ENCODE data around the gene PAOX. TPM values are rescaled to one million over a fixed set of nuclear protein-coding genes. Genes with fewer than 3 reads are reported as not detected.
A peak's percentile ranks its signal among the peaks of the same experiment; 100 is the strongest.

The PAOX gene
- total and polyA plus RNA-seq, 2 of the 13 experiments (the other 11 are each of a cell fraction or from before 2014, with no cell fraction given), result 0.49 to 0.77 TPM

DNA sequence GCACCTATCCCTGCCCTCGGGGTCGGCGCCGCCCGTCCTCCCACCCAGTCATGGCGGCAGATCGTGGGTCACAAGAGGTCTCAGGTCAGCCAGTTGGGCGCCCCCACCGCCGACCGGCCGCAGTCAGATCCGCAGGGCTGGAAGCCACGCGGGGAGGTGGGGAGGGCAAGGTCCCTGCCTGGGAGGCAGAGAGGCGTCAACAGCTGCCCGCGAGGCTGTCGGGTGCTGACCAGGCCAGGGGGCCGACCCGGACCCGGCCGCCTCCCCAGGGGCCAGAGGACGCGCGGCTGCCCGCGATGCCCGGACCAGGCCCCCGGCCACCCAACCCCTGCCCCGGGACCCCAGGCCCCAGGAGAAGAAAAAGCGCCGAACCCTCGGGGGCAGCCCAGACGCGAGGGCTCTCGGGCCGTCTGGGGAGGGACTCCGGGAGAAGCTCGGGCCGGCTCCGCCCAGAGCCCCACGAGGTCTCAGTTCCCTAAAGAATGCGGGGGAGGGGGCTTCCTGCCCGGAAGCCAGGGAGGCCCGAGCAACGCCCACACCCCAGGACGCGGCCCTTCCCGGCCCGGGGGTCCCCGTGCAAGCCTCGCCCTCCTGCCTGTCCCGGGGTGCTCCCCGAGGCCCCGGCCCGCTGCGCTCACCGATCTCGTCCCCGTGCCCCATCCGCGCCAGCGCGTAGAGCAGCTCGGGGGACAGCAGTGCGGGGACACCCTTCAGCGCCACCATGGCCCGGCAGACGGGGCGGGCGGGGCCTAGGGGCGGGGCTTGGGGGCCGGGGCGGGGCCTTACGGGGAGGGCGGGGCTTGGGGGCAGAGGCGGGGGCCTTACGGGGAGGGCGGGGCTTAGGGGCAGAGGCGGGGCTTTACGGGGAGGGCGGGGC, 21.5 kb upstream of the PAOX start, which contains the start of gene FUOM (continued):
- TF ChIP-seq NFKB2 (CRISPR knock-in tag; IDR thresholded peaks at IDR 0.05; ENCODE audit: borderline replicate concordance) (peak; percentile 62; the same call in 1 of the 2 replicates), KLF6 (CRISPR knock-in tag; IDR thresholded peaks at IDR 0.05) (no peak), NFYB (CRISPR knock-in tag; IDR thresholded peaks at IDR 0.05) (no peak), SP1 (IDR thresholded peaks at IDR 0.05) (no peak), SP1 (CRISPR knock-in tag; IDR thresholded peaks at IDR 0.05) (peak; percentile 75), MEIS2 (CRISPR knock-in tag; IDR thresholded peaks at IDR 0.05) (no peak), ZNF598 (CRISPR knock-in tag; IDR thresholded peaks at IDR 0.05; ENCODE audit: borderline replicate concordance) (0 out of 2 replicates have a peak, but pooled peaks have one; percentile 25), ZNF674 (CRISPR knock-in tag; IDR thresholded peaks at IDR 0.05; ENCODE audit: low read depth) (0 out of 2 replicates have a peak, but pooled peaks have one; percentile 17), ZNF615 (CRISPR knock-in tag; IDR thresholded peaks at IDR 0.05; ENCODE audit: borderline replicate concordance) (no peak), ZNF781 (CRISPR knock-in tag; IDR thresholded peaks at IDR 0.05; ENCODE audit: borderline replicate concordance, not compliant biosample characterization) (no peak), POGK (CRISPR knock-in tag; conservative IDR thresholded peaks at IDR 0.05) (0 out of 2 replicates have a peak, but pooled peaks have one; percentile 36), KLF16 (CRISPR knock-in tag; IDR thresholded peaks at IDR 0.05) (peak in 1 of 2 experiments; percentile 55; a peak in 1 of 4 replicates), ZNF639 (CRISPR knock-in tag; conservative IDR thresholded peaks at IDR 0.05) (0 out of 2 replicates have a peak, but pooled peaks have one; percentile 34), DRAP1 (CRISPR knock-in tag; IDR thresholded peaks at IDR 0.05) (peak; percentile 43)
- TF ChIP-seq, protein P1, sequence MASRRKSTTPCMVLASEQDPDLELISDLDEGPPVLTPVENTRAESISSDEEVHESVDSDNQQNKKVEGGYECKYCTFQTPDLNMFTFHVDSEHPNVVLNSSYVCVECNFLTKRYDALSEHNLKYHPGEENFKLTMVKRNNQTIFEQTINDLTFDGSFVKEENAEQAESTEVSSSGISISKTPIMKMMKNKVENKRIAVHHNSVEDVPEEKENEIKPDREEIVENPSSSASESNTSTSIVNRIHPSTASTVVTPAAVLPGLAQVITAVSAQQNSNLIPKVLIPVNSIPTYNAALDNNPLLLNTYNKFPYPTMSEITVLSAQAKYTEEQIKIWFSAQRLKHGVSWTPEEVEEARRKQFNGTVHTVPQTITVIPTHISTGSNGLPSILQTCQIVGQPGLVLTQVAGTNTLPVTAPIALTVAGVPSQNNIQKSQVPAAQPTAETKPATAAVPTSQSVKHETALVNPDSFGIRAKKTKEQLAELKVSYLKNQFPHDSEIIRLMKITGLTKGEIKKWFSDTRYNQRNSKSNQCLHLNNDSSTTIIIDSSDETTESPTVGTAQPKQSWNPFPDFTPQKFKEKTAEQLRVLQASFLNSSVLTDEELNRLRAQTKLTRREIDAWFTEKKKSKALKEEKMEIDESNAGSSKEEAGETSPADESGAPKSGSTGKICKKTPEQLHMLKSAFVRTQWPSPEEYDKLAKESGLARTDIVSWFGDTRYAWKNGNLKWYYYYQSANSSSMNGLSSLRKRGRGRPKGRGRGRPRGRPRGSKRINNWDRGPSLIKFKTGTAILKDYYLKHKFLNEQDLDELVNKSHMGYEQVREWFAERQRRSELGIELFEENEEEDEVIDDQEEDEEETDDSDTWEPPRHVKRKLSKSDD (CRISPR knock-in tag; IDR thresholded peaks at IDR 0.05; ENCODE audit: low read depth), result peak; percentile 17; the same call in 1 of the 2 replicates

Data from HepG2 (cell line).